Right lung (tissue), 5 donors: ENCODE measurements around the gene FBN1. TPM values are rescaled to one million over a fixed set of nuclear protein-coding genes. Genes with fewer than 3 reads are reported as not detected.

Experiments
- DNase-seq, 2 donors: peaks; one replicate each; pipeline ENCODE4 v3.0.0-alpha.2; 2013
- polyA plus RNA-seq, 5 donors: library from polyadenylated mRNA; unstranded; fragments of 120-200 nt; gene quantifications; one replicate each; pipeline versions ENCODE4 v1.2.1 to v1.2.3, GENCODE V29; 2013; ENCODE audit warnings: inconsistent platforms in 1 of 5, low replicate concordance in 1 of 5; ENCODE audit not compliant: insufficient read length in 5 of 5, insufficient read depth in 1 of 5

The FBN1 gene
- polyA plus RNA-seq, 5 donors = 78.7 to 99.3 (median 85.4) TPM

- DNase-seq = no peak
Observed at GRCh38 chr15:48520376-48521155, 124.9 kb downstream of the FBN1 start.

DNA sequence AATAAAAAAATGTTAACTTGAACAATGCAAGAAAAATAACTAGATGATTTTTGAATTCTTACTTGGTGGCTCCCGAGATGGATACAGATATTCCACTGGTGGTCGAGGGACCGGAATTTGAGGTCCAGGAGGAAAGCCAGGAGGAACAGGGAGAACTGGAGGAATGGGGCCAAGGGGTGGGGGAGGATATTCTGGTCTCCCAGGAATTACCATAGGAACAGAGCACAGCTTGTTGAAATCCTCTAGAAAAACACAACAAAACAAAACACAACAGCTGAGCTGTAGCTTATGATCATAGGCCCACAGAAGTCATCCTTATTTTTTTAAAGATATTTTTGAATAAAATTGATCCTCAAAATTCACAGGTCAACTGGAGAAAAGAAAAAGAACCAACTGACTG, 129.4 kb downstream of the FBN1 start:
- DNase-seq = no peak

- DNase-seq = no peak
Observed at GRCh38 chr15:48515500-48515899, 130.0 kb downstream of the FBN1 start.

DNA sequence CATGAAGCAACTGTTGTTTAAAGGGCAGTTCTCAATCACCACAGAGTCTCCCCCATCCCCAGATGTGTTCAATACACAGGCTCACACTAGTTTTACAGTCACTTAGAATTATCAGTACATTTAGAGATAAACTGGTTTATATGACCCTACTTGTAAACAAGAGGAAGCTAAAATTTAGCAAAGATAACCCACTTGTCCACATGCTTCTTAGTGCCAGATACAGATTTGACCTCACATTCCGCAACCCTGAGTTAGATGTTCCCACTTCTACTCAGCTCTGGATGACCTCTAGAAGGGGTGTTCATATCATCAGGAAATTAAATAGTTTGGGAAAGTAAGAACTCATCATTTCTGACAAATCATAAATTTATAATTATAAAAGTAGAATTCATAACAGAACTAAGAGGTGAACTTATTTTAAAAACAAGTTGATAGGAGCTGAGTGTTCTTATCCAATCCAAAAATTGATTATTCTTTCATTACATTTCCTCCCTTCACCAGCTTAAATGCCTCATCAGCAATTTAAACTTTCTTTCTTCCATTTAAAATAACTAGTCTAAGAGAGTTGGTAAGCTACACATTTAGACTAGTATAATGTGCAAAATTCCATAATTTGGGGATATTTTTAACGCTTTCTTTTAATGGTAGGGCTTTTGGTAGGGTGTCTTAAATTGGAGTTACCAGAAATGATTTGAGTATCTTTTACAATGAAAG, 131.2 kb downstream of the FBN1 start:
- no peak for DNase-seq

DNA sequence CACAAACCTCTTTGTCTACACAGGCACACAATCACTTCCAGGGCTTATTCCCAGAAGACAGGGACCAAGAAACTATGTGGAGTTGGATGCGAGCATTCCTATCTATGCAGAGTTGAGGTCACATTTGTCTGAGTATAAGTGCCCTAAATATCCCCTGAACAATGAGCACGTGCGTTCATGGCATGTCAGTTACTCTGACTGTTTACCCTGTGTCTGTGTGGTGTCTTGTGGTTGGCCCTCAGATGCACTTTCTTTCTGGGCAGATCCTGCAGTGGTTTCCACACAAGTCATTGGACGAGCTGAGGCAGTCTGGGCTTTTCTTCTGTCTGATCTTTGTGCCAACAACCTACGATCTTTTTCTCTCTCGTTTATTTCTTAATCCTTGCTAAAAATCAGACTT, 134.5 kb downstream of the FBN1 start:
- DNase-seq = no peak

GRCh38 chr15:48507416-48508065, 138.0 kb downstream of the FBN1 start:
- peak; percentile 13 to 23 for DNase-seq

- no peak for DNase-seq
Observed at GRCh38 chr15:48505067-48505466, 140.4 kb downstream of the FBN1 start.

DNA sequence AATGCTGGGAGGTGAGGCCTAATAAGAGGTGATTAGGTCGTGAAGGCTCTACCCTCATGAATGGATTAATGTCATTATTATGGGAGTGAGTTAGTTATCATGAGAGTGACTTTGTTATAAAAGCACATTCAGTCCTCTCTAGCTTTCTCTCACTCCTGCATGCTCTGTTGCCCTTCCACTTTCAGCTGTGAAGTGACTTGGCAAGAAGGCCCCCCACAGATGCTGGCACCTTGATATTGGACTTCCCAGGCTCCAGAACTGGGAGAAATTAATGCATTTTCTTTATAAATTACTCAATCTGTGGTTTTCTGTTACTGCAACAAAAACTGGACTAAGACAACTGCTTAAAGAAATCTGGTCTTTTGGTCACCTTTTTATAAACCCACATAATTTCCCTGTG, 144.3 kb downstream of the FBN1 start:
- no peak for DNase-seq

DNA sequence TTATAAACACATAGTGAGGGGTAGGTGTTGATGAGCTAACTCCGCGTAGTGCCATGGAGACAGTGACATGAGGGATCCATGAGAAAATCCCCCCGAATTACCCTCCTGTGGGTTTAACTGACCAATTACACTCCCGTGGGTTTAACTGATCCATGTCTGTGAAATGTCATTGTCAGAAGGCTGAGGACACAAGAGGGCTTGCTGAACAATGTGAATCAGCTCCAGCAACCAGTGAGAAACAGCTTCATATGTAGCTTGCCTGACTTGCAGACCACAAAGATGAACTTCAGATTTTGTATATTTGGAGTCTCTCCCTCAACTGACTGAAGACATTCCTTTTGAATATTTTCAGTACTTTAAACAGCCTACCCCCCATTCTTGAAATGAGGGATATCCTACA, 144.9 kb downstream of the FBN1 start:
- no peak for DNase-seq

GRCh38 chr15:48499978-48500377, 145.5 kb downstream of the FBN1 start:
- no peak for DNase-seq

GRCh38 chr15:48498828-48499227, 146.7 kb downstream of the FBN1 start:
- no peak for DNase-seq

DNA sequence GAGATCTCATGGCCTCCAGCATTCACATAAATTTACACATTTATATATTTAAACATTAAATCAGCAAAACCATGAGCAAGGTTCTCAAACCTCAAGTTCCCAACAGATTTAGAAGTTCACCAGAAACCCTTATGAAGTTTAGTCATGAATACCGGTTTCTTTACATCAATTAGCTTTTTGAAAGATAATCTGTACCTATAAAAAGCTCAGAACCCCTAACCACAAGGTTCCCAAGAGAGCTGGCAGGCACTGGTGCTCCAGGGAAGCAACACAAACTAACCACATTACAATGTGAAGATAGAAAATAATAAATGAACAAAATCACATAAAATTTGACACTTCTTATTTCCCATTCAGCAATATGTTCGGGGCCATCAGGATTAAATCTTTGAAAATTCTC, 150.9 kb downstream of the FBN1 start:
- DNase-seq = no peak

DNA sequence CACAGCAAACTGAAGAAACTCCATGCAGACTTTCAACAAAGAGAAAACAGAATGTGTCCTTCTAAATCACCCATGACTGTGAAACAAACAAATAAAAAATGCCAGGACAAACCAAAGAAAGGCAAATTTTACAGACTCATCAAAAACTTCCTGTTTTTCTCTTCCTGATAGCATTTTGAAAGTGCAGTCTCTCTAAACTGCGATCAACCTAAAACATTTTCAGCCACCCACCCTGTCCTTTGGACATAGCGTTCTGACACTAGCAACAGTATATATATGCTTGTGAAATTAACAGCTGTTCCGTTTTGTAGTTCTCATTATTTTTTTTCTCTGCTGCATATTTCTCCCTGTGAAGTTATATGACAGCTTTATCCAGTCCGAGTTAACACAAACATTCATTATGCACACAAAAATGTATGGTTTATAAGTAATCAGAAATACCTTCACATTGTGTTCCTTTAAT, 151.7 kb downstream of the FBN1 start:
- DNase-seq = no peak

- no peak for DNase-seq
Observed at GRCh38 chr15:48493084-48493762, 152.3 kb downstream of the FBN1 start.

GRCh38 chr15:48486228-48486627, 159.3 kb downstream of the FBN1 start:
- no peak for DNase-seq

- DNase-seq = no peak
Observed at GRCh38 chr15:48481802-48482201, 163.7 kb downstream of the FBN1 start.

GRCh38 chr15:48479751-48480150, 165.8 kb downstream of the FBN1 start:
- no peak for DNase-seq

GRCh38 chr15:48478581-48478980, 166.9 kb downstream of the FBN1 start:
- no peak for DNase-seq

DNA sequence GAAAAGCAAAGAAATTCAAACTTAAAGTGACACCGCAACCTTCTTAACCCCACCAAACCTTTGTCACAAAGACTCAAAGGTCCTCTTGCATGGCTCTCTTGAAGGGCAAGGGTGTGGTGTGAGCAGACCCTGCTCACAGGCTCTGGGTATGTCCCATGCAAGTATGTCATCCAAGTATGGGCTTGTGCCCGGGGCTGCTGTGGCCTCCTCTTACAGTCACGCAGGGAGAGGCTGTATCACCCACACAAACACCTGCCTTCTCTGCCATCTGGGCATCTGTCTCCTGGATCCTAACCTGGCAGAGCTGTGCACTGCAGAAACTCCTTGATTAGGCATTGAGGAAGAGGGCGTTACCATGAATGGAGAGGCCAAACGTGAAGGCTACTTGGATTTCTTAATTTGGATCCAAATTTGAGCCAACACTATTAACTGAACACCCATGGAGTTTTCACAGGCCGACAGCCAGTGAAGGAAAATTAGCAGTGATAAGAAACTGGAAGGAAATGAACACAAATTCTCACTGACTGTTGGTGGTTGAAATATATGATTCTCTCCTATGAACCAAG, 167.6 kb downstream of the FBN1 start:
- DNase-seq = no peak

DNA sequence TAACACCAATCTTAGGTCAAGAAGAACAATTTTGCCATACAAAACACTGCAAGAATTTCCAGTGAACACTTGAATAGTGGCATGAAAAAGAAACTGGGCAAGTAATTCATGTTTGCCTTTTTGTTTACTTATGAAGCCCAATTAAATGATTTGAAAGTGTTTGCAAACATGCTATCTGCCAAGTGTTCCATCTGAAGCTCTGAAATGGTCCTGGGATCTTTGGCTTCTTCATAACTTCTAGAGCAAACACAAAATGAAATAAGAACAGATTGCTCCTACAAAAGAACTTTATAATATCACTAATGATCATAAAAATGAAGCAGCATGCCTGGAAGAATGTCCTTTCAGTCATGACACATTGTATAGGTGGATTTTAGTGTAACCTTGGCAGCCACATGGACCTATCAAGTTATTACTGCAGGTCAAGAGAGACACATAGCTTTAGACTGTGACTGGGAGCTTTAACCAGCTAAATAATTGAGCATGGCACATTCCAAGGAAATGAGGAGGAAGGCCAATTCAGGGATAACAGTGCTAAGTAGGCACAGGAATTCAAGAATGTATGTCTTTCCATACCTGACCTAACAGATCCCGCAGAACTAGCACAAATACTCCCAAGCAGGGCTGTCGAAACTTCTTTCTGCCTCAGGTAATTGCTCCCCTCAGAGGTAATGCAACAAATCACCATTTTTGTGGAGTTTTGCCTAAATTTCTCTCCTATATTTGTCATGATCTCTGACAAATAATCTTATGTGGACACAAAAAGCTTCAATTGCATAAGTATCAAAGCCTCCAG, 169.7 kb downstream of the FBN1 start:
- DNase-seq = no peak

DNA sequence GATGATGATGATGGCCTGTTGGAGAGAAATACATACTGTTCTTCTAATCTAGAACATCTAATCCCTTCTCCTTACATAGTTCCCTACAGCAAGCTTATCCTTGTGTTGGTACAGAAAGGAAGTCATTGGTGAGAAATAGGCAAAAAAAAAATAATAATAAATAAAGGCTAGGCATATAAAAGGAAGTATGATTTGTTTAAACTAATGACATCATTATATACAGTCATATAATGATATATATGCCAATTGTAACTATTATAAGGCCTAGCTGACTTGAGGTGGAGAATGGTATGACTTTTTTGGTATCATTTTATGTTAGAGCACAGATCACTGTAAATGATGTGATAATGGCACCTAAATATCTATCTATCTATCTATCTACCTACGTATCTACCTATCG, 171.8 kb downstream of the FBN1 start:
- no peak for DNase-seq
